Trophoblast cell (in vitro differentiated cells and primary cell): ENCODE results near the gene OR5AR1. TPM values are rescaled to one million over a fixed set of nuclear protein-coding genes. Genes with fewer than 3 reads are reported as not detected.

Source experiments
- DNase-seq, 2 donors: peaks; one replicate each; pipeline ENCODE4 v3.0.0-alpha.2; 2016
- H2AFZ ChIP-seq: 2 replicates; pipeline ENCODE4 v1.6.1; 2013; ENCODE audit warnings: low read length, moderate library complexity, mild to moderate bottlenecking; ENCODE audit not compliant: insufficient read depth, poor library complexity
- H2AK5ac ChIP-seq: 2 replicates; pipeline ENCODE4 v1.6.1; 2013; ENCODE audit warnings: mild to moderate bottlenecking, low read length
- H2BK120ac ChIP-seq: 2 replicates; pipeline ENCODE4 v1.6.1; 2013; ENCODE audit warnings: low read length, mild to moderate bottlenecking, moderate library complexity; ENCODE audit not compliant: insufficient read depth, poor library complexity
- H2BK12ac ChIP-seq: 2 replicates; pipeline ENCODE4 v1.6.1; 2013; ENCODE audit warnings: mild to moderate bottlenecking, low read length, moderate library complexity
- H2BK5ac ChIP-seq: 2 replicates; pipeline ENCODE4 v1.6.1; 2013; ENCODE audit warnings: low read length, low read depth, moderate library complexity, mild to moderate bottlenecking; ENCODE audit not compliant: poor library complexity
- H3K14ac ChIP-seq: 2 replicates; pipeline ENCODE4 v1.6.1; 2013; ENCODE audit warnings: mild to moderate bottlenecking, low read length
- H3K18ac ChIP-seq: 2 replicates; pipeline ENCODE4 v1.6.1; 2013; ENCODE audit warnings: mild to moderate bottlenecking, low read length
- H3K23ac ChIP-seq: 2 replicates; pipeline ENCODE4 v1.6.1; 2013; ENCODE audit warnings: low read length
- H3K27ac ChIP-seq: 2 replicates; pipeline ENCODE4 v1.5.1; 2013; ENCODE audit warnings: low read depth, mild to moderate bottlenecking, inconsistent platforms, low read length, moderate library complexity
- H3K27me3 ChIP-seq: 2 replicates; pipeline ENCODE4 v1.6.1; 2013; ENCODE audit warnings: inconsistent platforms, mild to moderate bottlenecking, low read length, moderate library complexity; ENCODE audit not compliant: insufficient read depth
- H3K36me3 ChIP-seq, 2 experiments: 1 replicate in 1 of 2; 2 replicates in 1 of 2; pipeline ENCODE4 v1.6.1; 2013; ENCODE audit warnings: low read length in 2 of 2, mild to moderate bottlenecking in 2 of 2, moderate library complexity in 1 of 2; ENCODE audit not compliant: insufficient read depth in 2 of 2, control insufficient read depth in 1 of 2
- H3K4ac ChIP-seq: 2 replicates; pipeline ENCODE4 v1.6.1; 2013; ENCODE audit warnings: low read depth, mild to moderate bottlenecking, low read length, moderate library complexity
- H3K4me1 ChIP-seq, 2 experiments: 1 replicate in 1 of 2; 2 replicates in 1 of 2; pipeline ENCODE4 v1.6.1; 2013; ENCODE audit warnings: low read length in 2 of 2, mild to moderate bottlenecking in 2 of 2, moderate library complexity in 1 of 2; ENCODE audit not compliant: insufficient read depth in 2 of 2, control insufficient read depth in 1 of 2
- H3K4me2 ChIP-seq: 2 replicates; pipeline ENCODE4 v1.6.1; 2013; ENCODE audit warnings: inconsistent platforms, mild to moderate bottlenecking, low read length, moderate library complexity
- H3K4me3 ChIP-seq: 2 replicates; pipeline ENCODE4 v1.5.1; 2013; ENCODE audit warnings: mild to moderate bottlenecking, low read depth, low read length, inconsistent platforms
- H3K79me1 ChIP-seq: one replicate; pipeline ENCODE4 v1.6.1; 2013; ENCODE audit warnings: low read length
- H3K79me2 ChIP-seq: 2 replicates; pipeline ENCODE4 v1.6.1; 2013; ENCODE audit warnings: low read length, mild to moderate bottlenecking; ENCODE audit not compliant: control insufficient read depth, insufficient read depth, poor library complexity
- H3K9ac ChIP-seq: 2 replicates; pipeline ENCODE4 v1.6.1; 2013; ENCODE audit warnings: mild to moderate bottlenecking, low read length
- H3K9me3 ChIP-seq: 2 replicates; pipeline ENCODE4 v1.6.1; 2013; ENCODE audit warnings: low read depth, mild to moderate bottlenecking, control low read depth, inconsistent platforms, low read length; ENCODE audit not compliant: insufficient read depth
- H4K12ac ChIP-seq: 2 replicates; pipeline ENCODE4 v1.6.1; 2013; ENCODE audit warnings: low read depth, mild to moderate bottlenecking, low read length, moderate library complexity
- H4K8ac ChIP-seq: 2 replicates; pipeline ENCODE4 v1.6.1; 2013; ENCODE audit warnings: low read depth, mild to moderate bottlenecking, low read length, moderate library complexity
- H4K91ac ChIP-seq: one replicate; pipeline ENCODE4 v1.6.1; 2013; ENCODE audit warnings: low read depth, mild to moderate bottlenecking, low read length, moderate library complexity
- WGBS: extraction: QIAGEN DNeasy Blood & Tissue Kit; methylation state at CpG from one replicate; pipeline ENCODE4 v1.1.7; 2013; ENCODE audit warnings: missing lambda C conversion rate; ENCODE audit not compliant: insufficient read length, insufficient coverage; ENCODE audit errors: extremely low coverage; 5-methylcytosine and 5-hydroxymethylcytosine counted together
- polyA plus RNA-seq: library from polyadenylated mRNA; stranded (reverse); fragments of 200-250 nt; gene quantifications from 2 replicates; pipeline ENCODE4 v1.2.3, GENCODE V29; 2013

OR5AR1 gene
- not detected in 2 replicates for polyA plus RNA-seq

GRCh38 chr11:56663386-56663785 is at the start of gene OR5AR1:
Gene OR5AR1, plus strand, starts transcription at chr11:56663686. Its CDS starts 0 bp downstream, at chr11:56663686.
- Histone ChIP-seq H4K91ac (no peak within 1 kb of the TSS), H3K9me3 (peaks cover 2% of the 10 kb centered on the region), H3K27ac (no peak within 1 kb of the TSS), H3K14ac (no peak within 1 kb of the TSS), H3K23ac (peak within 1 kb of the TSS; percentile 16), H2BK5ac (no peak within 1 kb of the TSS), H3K18ac (no peak within 1 kb of the TSS), H4K12ac (no peak within 1 kb of the TSS), H2BK120ac (no peak within 1 kb of the TSS), H3K9ac (no peak within 1 kb of the TSS), H3K4me1 (no peaks in the 10 kb centered on the region), H4K8ac (no peak within 1 kb of the TSS), H3K79me1 (no peaks in the 10 kb centered on the region), H2AK5ac (no peak within 1 kb of the TSS), H2BK12ac (no peak within 1 kb of the TSS), H3K4me3 (no peak within 1 kb of the TSS), H3K4ac (no peak within 1 kb of the TSS), H3K4me2 (no peak within 1 kb of the TSS), H3K79me2 (no peaks in the 10 kb centered on the region), H3K36me3 (no peaks in the 10 kb centered on the region), H3K27me3 (no peaks in the 10 kb centered on the region), H2AFZ (no peak within 1 kb of the TSS)
- DNase-seq, result no peak
- no CpG with 5 or more reads among the region's 2 CpGs for WGBS

- H3K4ac ChIP-seq, result no peak overlapping the region
- H3K27ac ChIP-seq, result no peak overlapping the region
- H2BK12ac ChIP-seq, result no peak overlapping the region
- no peaks in the 10 kb centered on the region for H3K36me3 ChIP-seq
- H2BK120ac ChIP-seq, result no peak overlapping the region
- no peak overlapping the region for H3K14ac ChIP-seq
- no peak overlapping the region for H3K4me3 ChIP-seq
- H3K23ac ChIP-seq, result no peak overlapping the region
- H3K9me3 ChIP-seq, result no peaks in the 10 kb centered on the region
- H2AFZ ChIP-seq, result no peak overlapping the region
- no peak overlapping the region for H2BK5ac ChIP-seq
- H4K12ac ChIP-seq, result no peak overlapping the region
- no peaks in the 10 kb centered on the region for H3K79me1 ChIP-seq
- H3K4me2 ChIP-seq, result no peak overlapping the region
- H4K91ac ChIP-seq, result no peak overlapping the region
- peak; percentile 21 to 71 for DNase-seq
- H3K18ac ChIP-seq, result no peak overlapping the region
- no peak overlapping the region for H3K9ac ChIP-seq
- peaks cover 1% of the 10 kb centered on the region for H3K79me2 ChIP-seq
- no peak overlapping the region for H2AK5ac ChIP-seq
- no peaks in the 10 kb centered on the region for H3K27me3 ChIP-seq
- no CpG with 5 or more reads among the region's 3 CpGs for WGBS
- H3K4me1 ChIP-seq, result no peaks in the 10 kb centered on the region
- no peak overlapping the region for H4K8ac ChIP-seq
These were observed 38.8 kb upstream of the OR5AR1 start for GRCh38 chr11:56624661-56625110.

GRCh38 chr11:56625946-56626345 is 37.5 kb upstream of the OR5AR1 start:
- no peak overlapping the region for H4K12ac ChIP-seq
- no peaks in the 10 kb centered on the region for H3K4me1 ChIP-seq
- H2BK120ac ChIP-seq, result no peak overlapping the region
- no peak overlapping the region for H3K9ac ChIP-seq
- no peak overlapping the region for H3K23ac ChIP-seq
- H3K4me2 ChIP-seq, result no peak overlapping the region
- H2BK5ac ChIP-seq, result no peak overlapping the region
- H2AK5ac ChIP-seq, result no peak overlapping the region
- H3K79me2 ChIP-seq, result peaks cover 1% of the 10 kb centered on the region
- WGBS, result no CpG with 5 or more reads among the region's 2 CpGs
- no peak overlapping the region for H2BK12ac ChIP-seq
- no peak overlapping the region for H3K4ac ChIP-seq
- H3K27me3 ChIP-seq, result no peaks in the 10 kb centered on the region
- DNase-seq, result peak in 1 of 2 donors; percentile 22
- no peak overlapping the region for H3K27ac ChIP-seq
- no peak overlapping the region for H3K14ac ChIP-seq
- no peak overlapping the region for H4K91ac ChIP-seq
- no peaks in the 10 kb centered on the region for H3K36me3 ChIP-seq
- H3K4me3 ChIP-seq, result no peak overlapping the region
- H3K9me3 ChIP-seq, result no peaks in the 10 kb centered on the region
- no peak overlapping the region for H4K8ac ChIP-seq
- no peak overlapping the region for H3K18ac ChIP-seq
- H3K79me1 ChIP-seq, result no peaks in the 10 kb centered on the region
- no peak overlapping the region for H2AFZ ChIP-seq

GRCh38 chr11:56632329-56632728 is 31.2 kb upstream of the OR5AR1 start:
- Histone ChIP-seq H3K14ac (no peak overlapping the region), H2AK5ac (no peak overlapping the region), H3K36me3 (no peaks in the 10 kb centered on the region), H2BK5ac (no peak overlapping the region), H3K9me3 (no peaks in the 10 kb centered on the region), H3K27me3 (no peaks in the 10 kb centered on the region), H4K91ac (no peak overlapping the region), H3K23ac (no peak overlapping the region), H3K27ac (no peak overlapping the region), H2BK12ac (no peak overlapping the region), H3K4ac (no peak overlapping the region), H3K18ac (no peak overlapping the region), H2BK120ac (no peak overlapping the region), H3K4me1 (no peaks in the 10 kb centered on the region), H3K79me2 (peaks cover 1% of the 10 kb centered on the region), H3K9ac (no peak overlapping the region), H4K12ac (no peak overlapping the region), H3K79me1 (no peaks in the 10 kb centered on the region), H4K8ac (no peak overlapping the region), H2AFZ (no peak overlapping the region), H3K4me2 (no peak overlapping the region), H3K4me3 (no peak overlapping the region)
- DNase-seq, result no peak
- WGBS, result no CpG with 5 or more reads among the region's 2 CpGs
